Osteocyte (in vitro differentiated cells): Measurements from ENCODE around the gene PRSS2. TPM values are rescaled to one million over a fixed set of nuclear protein-coding genes. Genes with fewer than 3 reads are reported as not detected.
"Not testable (repeated sequence)": the region's sequence is repeated elsewhere in the genome, so short reads cannot be mapped to it uniquely, and the experiment has no call there.

Experiments
- DNase-seq: peaks from one replicate; pipeline ENCODE4 v3.0.0; 2021; ENCODE audit warnings: mixed read lengths; ENCODE audit not compliant: unreplicated experiment; ENCODE audit errors: extremely low spot score
- H3K27ac Mint-ChIP-seq: one replicate; pipeline ENCODE4 v1.8.0; 2021; ENCODE audit warnings: mild to moderate bottlenecking, mixed read lengths; ENCODE audit not compliant: unreplicated experiment
- H3K27me3 Mint-ChIP-seq: one replicate; pipeline ENCODE4 v1.8.0; 2021; ENCODE audit warnings: mixed read lengths; ENCODE audit not compliant: unreplicated experiment
- H3K36me3 Mint-ChIP-seq: one replicate; pipeline ENCODE4 v1.8.0; 2021; ENCODE audit warnings: mixed read lengths; ENCODE audit not compliant: unreplicated experiment
- H3K4me1 Mint-ChIP-seq: one replicate; pipeline ENCODE4 v1.8.0; 2021; ENCODE audit warnings: mixed read lengths; ENCODE audit not compliant: unreplicated experiment
- H3K4me3 Mint-ChIP-seq: one replicate; pipeline ENCODE4 v1.8.0; 2021; ENCODE audit warnings: mild to moderate bottlenecking, moderate library complexity, mixed read lengths; ENCODE audit not compliant: unreplicated experiment
- H3K9me3 Mint-ChIP-seq: one replicate; pipeline ENCODE4 v1.8.0; 2021; ENCODE audit warnings: mixed read lengths; ENCODE audit not compliant: unreplicated experiment
- total RNA-seq: library from RNA; stranded (reverse); gene quantifications from 2 replicates; pipeline ENCODE4 v1.2.1, GENCODE V29; 2021
- TF ChIP-seq, protein P1 (sequence below): fragments of 200-600 bp; sonication (generic); IDR thresholded peaks from 2 replicates; pipeline ENCODE4 v1.5.0; 2021; ENCODE audit warnings: antibody characterized with exemption, mild to moderate bottlenecking, moderate library complexity

Gene PRSS2
- total RNA-seq, 1 donor from 2014 or later, result not detected

DNA sequence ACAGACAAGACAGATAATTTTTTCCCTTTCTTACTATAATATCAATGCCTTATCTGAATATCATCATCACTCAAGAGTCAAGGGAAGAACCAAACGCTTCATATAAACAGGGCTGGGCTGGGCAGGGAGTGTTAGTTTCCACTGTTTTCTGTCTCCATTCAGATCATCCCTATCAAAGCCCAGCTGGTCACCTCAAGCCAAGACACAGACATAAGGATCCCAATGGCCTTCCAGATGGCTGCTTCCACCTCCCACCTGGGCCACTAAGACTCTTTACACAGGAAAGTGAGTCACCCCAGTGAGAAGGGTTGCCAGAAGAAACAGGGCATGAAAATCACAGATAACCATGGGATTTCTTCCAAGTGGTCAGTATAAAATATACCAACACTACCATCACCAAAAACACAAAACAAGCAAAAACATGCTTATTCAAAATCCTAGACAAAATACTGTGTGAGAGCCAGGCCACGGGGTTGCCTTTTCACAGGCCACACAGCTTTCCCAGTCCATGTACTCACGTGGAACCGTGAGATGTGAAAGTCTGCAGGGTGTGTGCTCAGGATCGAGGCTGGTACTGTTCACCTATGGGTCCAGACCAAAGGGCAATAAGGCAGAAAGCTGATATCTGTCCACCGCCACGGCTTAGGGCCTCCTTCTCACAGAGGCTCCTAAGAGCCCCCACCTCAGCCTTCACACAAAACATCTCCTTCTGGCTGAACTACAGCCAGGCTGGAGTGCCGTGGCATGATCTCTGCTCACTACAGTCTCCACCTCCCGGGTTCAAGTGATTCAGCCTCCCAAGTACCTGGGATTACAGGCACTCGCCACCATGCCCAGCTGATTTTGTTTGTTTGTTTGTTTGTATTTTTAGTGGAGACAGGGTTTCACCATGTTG lies 15.8 kb upstream of the PRSS2 start:
- no peak for DNase-seq
- TF ChIP-seq, protein P1, sequence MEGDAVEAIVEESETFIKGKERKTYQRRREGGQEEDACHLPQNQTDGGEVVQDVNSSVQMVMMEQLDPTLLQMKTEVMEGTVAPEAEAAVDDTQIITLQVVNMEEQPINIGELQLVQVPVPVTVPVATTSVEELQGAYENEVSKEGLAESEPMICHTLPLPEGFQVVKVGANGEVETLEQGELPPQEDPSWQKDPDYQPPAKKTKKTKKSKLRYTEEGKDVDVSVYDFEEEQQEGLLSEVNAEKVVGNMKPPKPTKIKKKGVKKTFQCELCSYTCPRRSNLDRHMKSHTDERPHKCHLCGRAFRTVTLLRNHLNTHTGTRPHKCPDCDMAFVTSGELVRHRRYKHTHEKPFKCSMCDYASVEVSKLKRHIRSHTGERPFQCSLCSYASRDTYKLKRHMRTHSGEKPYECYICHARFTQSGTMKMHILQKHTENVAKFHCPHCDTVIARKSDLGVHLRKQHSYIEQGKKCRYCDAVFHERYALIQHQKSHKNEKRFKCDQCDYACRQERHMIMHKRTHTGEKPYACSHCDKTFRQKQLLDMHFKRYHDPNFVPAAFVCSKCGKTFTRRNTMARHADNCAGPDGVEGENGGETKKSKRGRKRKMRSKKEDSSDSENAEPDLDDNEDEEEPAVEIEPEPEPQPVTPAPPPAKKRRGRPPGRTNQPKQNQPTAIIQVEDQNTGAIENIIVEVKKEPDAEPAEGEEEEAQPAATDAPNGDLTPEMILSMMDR, result no peak
- Mint-ChIP-seq H3K4me1 (no peaks in the 10 kb centered on the region), H3K9me3 (no peaks in the 10 kb centered on the region), H3K27me3 (peaks cover 6% of the 10 kb centered on the region), H3K4me3 (no peak overlapping the region), H3K27ac (no peak overlapping the region), H3K36me3 (no peaks in the 10 kb centered on the region)

DNA sequence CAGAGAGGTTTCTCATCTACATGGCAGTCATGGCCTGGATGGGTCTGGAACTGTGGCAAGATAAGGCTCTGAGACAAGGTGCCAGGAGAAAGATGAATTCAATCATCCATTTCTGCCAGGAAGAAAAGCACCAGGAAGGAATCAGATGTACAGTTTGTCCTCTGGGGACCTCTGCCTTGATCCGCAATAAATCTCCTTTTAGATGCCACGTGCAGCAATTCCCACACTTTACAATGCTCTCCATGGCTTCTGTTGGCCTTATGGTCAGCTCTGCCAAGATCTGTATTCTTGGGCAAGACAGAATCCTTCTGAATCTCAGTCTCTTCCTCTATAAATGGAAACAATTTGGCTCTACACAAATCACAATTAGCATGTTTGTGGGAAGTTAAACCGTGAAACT lies 12.5 kb upstream of the PRSS2 start:
- not testable (repeated sequence) for H3K4me3 Mint-ChIP-seq, H3K27ac Mint-ChIP-seq, H3K4me1 Mint-ChIP-seq, H3K27me3 Mint-ChIP-seq, DNase-seq, H3K9me3 Mint-ChIP-seq, H3K36me3 Mint-ChIP-seq

DNA sequence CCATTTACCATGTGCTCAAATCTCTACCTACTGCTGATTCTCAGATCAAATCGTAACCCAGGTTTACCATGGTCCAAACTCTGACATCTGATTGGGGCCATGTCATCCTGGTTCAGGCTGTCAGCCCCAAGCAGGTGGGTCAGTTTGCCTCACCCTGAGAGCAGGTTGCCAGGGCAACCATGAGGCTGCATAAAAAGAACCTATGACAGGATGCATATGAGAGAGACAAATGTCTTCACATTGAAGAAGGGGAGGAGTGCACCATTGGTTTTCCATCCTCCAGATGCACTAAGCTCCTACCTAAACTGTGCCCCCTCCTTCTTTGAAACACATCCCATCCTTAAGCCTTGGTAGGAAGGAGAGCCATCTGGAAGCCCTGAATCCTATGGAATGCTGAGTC lies 11.3 kb upstream of the PRSS2 start:
- H3K4me3 Mint-ChIP-seq, result no peak overlapping the region
- no peak overlapping the region for H3K27ac Mint-ChIP-seq
- H3K36me3 Mint-ChIP-seq, result no peaks in the 10 kb centered on the region
- DNase-seq, result no peak
- H3K27me3 Mint-ChIP-seq, result peaks cover 5% of the 10 kb centered on the region
- H3K4me1 Mint-ChIP-seq, result no peaks in the 10 kb centered on the region
- no peaks in the 10 kb centered on the region for H3K9me3 Mint-ChIP-seq
- TF ChIP-seq, protein P1, result no peak

DNA sequence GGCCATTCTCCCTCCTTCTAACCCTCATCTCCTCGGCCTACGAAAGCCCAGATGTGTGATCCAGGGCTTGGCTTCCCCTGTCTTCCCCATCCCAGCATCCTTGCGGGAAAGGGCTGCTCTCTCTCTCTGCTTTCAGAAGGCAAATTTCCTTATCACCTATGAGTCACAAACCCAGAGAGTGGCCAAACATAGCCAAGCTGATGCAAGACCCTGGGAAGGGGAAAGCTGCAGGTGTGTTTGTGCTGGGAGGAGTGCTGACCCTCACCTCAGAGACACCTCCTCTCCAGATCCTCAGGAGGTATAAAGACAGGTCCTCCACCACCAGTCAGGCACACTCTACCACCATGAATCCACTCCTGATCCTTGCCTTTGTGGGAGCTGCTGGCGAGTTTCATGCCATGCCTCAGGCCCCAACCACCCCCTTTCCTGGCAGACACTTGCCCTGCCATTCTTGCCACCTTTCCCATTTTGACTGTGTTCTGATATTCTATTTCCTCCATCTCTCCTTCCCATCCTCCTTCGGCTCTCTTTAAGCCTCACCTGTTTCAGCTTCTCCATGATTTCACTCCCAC lies 10.6 kb upstream of the PRSS2 start:
- H3K27ac Mint-ChIP-seq, result no peak overlapping the region
- TF ChIP-seq, protein P1, result no peak
- DNase-seq, result no peak
- no peaks in the 10 kb centered on the region for H3K9me3 Mint-ChIP-seq
- no peaks in the 10 kb centered on the region for H3K36me3 Mint-ChIP-seq
- H3K4me1 Mint-ChIP-seq, result no peaks in the 10 kb centered on the region
- no peak overlapping the region for H3K4me3 Mint-ChIP-seq
- peaks cover 7% of the 10 kb centered on the region for H3K27me3 Mint-ChIP-seq

DNA sequence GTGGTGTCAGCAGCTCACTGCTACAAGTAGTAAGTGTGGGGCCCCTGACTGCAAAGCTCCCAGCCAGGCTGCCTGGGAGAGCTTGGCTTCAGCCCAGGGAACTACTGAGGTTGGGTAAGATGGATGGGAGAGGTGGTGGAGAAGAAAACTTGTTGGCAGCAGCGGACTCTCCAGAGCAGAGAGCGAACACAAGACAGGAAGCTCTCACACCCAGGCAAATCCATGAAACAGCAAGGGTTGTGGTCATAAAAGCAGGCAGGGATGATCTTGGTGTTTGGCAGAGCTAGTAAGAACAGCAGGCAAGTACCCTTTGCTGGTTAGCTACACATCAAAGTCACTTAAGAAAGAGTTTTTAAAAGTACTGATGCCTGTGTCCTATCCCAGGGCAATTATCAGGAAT lies 9.2 kb upstream of the PRSS2 start:
- not testable (repeated sequence) for H3K27me3 Mint-ChIP-seq, H3K36me3 Mint-ChIP-seq, H3K4me3 Mint-ChIP-seq, H3K4me1 Mint-ChIP-seq, H3K9me3 Mint-ChIP-seq, DNase-seq, H3K27ac Mint-ChIP-seq

DNA sequence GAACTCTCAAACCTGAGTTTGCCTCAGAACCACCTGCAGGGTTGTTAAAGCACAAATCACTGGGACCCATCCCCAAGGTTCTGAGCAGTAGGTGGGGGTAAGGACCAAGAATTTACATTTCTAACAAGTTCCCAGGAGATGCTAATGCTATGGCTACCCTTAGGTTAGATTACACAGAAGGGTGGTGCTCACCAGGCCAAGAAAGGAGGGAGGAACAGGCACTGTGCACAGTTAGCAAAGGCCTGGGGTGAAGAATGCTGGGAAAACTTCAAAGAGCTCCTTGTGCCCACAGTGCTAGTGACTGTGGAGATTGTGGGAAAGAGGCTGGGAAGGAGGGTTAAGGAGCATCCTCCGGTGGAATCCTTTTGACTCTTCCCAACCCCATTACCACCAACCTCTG lies 8.7 kb upstream of the PRSS2 start:
- H3K27me3 Mint-ChIP-seq, result peaks cover 7% of the 10 kb centered on the region
- no peaks in the 10 kb centered on the region for H3K36me3 Mint-ChIP-seq
- TF ChIP-seq, protein P1, result no peak
- no peak overlapping the region for H3K4me3 Mint-ChIP-seq
- H3K4me1 Mint-ChIP-seq, result no peaks in the 10 kb centered on the region
- H3K27ac Mint-ChIP-seq, result no peak overlapping the region
- H3K9me3 Mint-ChIP-seq, result no peaks in the 10 kb centered on the region
- no peak for DNase-seq
